ENCODE results near the gene APBA2.

The APBA2 gene

DNA sequence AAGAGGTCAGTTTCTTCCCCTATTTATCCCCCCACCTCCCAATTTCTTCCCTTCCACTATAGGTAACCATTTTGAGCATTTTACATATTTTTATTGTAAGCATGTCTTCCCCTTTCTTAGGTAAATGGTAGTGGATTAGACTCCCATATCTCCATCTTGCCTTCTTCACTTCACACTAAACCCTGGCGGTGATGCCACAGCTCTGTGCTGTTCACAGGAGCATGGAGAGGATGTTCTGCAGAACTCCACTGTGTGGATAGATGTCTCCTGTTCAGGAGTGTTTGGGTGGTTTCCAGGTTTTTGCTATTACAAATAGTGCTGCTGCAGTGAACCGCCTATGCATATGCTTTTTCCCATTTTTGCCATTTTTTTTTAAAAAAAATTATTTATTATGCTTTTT is 201.1 kb downstream of the APBA2 start:
- no peak for DNase-seq (ENCODE audit: low read depth)

DNA sequence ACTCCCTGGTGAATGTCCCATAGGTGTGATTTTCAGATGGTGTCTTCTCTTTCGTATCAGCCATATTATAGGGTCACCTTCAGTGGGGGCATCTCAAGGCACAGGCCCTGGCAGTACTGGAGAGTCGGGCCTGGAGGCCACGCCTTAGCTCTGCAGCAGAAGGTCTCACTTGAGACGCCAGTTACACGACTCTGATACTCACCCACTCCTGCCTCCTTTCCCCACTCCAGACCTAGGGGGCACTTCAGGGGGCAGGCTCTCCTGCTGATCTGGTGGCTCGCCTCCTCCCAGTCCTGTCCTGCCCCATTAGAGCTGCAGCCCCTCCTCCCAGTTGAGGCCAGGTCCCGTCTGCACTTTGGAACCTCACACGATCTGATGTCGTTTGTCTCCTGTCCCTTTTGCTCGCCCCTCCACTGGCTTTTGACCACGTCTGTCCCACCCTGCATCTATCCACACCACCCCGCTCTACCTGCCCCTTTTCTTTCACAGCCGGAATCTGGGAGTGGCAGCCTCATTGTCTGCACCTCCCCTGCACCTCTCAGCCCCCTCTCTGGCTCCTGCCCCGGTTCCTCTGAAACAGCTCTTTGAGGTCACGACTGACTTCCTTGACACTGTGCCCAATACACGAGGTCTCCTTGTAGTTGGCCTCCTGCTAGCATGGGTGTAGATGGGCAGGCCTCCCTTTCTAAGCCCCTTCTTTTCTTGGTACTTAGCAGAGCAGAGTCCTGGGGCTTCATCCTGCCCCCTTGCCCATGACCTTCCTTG is 201.9 kb downstream of the APBA2 start:
- DNase-seq (ENCODE audit: low read depth): no peak

DNA sequence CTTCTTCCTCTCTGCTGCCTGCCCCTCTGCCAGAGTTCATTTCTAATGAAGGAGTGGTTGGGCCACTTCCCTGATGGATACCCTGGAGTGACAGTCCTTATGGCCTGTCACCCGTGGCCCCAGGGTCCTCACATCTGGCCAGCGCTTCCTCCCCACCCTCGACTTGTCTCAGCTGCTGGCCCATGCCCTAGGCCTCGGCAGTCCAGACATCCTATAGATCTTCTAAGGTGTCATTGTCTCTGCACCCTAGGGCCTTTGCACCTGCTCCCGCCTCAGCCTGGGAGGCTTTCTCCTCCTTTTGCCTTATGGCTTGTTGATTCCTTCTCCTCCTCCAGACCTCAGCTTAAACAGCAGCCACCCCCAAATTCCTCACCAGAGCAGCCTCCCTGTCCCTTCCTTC is 202.9 kb downstream of the APBA2 start:
- DNase-seq (ENCODE audit: low read depth): no peak

DNA sequence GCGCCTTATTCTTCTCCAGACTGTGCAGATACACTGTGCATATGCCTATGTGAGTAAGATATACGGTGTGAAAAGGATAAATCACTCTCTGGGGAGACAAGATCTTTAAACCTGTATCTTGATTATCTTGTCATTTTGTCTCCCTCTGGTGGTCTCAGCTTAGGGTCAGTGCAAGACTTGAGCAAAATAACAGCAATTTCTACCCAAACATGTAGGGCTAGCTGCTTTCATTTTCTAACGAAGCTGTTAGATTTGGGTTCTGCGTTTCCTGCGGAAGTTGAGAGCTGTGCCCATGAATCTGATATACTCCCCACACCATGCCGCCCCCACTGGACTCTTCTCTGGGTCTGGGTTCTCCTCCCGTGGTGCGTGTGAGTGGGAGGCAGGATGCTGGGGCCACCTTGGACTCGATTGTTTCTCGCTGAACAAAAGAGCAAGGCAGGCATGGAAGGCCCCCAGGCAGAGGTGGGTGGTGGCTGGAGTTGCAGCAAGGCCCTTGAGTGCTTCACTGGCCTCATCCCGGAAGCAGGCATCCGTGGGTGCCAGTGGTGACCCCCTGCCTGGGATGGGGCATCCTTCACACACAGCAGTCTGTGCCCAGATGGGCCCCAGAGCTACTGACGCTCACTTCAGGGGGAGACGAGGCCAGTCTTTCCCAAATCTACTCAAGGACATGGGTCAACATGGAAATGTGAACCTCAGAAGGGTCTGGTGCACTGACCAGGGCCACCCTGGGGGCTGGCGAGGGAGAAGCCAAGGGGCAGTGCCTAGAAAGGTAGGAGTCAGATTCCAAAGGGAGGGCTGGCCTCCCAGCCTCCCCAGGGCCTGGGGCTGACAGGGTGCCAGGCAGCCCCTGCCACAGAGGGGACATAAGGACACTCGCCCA is 204.2 kb downstream of the APBA2 start:
- no peak for DNase-seq (ENCODE audit: low read depth)

DNA sequence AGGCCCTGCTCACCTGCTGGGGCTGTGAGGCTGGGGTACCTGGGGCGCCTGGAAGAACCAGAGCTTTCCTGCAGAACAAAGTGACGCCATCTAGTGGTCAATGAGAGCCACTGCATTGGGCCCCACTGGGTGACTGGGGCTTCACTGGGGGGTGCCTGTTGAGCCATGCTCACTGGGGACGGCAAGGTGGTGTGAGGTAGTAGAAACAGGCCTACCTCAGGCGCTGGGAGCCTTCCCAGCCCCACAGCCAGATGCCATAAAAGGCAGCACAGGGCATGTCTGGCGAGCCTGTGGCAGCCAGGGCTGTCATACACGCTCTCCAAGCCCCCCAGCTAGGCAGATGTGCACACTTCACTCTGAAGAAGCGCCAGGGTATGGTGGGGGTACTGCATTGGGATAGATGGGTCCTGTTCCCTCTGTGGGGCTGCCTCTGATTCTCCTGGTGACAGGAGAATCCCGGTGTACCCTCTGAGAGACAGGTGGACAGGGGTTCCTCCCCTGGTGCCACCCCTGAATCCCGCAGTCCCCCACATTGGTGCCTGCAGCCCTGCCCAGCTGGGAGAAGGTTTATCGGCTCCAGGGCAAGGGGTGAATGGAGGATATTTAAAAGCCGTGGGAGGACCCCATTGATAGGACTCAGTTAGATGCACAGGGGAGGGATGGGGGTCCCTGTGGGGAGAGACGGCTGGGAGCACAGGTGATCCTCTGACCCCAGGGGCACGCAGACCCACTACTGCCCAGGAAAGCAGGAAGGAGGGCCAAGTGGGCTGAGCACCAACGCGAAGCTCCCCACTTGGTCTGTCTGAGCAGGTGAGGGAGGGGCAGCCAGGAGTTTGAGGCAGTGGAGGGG is 205.1 kb downstream of the APBA2 start:
- DNase-seq (ENCODE audit: low read depth): peak; percentile 24

DNA sequence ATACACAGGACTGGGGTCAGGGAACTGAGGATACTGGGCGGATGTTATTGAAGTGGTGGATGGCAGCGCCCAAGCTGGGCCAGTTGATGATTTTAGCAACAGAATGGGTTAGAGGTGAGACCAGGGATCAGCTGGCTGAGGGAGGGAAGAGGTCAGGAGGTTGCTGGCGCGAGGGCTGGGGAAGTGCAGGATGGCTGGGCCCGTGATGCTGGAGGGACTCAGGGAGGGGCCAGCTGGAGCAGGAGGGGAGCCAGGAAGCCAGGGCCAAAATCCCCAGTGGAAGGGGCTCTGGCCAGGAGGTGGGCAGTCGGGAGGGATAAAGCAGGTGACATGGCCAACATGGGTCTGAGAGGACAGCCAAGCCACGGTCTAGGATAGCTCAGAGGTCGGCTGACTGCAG is 205.9 kb downstream of the APBA2 start:
- no peak for DNase-seq (ENCODE audit: low read depth)

DNA sequence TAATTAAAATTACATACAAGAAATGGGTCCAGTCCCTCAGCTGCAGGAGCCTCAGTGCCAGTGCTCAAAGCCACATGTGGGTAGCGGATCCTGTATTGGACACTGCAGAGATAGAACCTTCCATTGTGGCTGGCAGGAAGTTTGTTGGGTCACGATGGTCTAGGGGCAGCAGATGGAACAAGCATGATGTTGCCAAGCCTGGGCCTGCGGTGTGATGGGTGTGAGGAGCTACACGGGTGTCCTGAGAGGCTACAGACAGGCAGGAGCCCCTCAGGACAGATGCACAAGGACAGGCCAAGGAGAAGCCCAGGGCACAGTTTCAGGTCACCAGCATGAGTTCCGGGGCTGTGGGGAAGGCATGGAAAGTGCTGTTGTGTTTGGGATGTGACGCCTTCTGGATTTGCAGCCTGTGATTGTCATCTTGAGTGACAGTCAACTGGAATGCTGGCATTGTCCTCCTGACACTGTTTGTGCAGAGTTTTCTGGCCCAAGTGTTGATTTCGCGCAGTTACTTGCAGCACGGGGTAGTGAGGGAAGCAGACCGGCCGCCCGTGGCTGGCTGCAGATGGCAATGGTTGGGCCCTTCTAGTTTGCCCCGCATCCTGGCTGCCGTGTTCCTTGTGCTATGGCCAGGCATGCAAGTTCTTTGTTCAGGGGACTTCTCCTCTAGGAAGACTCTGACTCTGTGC is 206.7 kb downstream of the APBA2 start:
- no peak for DNase-seq (ENCODE audit: low read depth)

DNA sequence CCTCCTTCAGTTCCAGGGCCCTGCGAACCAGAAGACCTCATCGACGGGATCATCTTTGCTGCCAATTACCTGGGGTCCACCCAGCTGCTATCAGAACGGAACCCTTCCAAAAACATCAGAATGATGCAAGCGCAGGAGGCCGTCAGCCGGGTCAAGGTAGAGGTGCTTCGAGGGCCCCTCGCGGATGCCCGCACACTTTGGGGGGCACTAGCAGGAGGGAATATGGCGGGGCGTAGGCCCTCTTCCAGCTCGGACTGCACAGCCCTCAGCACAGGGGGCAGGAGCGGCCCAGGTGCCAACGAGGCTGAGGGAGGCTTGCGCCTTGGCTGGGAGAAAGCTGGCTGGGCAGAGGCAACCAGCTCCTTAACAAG is 207.3 kb downstream of the APBA2 start:
- DNase-seq (ENCODE audit: low read depth): no peak

DNA sequence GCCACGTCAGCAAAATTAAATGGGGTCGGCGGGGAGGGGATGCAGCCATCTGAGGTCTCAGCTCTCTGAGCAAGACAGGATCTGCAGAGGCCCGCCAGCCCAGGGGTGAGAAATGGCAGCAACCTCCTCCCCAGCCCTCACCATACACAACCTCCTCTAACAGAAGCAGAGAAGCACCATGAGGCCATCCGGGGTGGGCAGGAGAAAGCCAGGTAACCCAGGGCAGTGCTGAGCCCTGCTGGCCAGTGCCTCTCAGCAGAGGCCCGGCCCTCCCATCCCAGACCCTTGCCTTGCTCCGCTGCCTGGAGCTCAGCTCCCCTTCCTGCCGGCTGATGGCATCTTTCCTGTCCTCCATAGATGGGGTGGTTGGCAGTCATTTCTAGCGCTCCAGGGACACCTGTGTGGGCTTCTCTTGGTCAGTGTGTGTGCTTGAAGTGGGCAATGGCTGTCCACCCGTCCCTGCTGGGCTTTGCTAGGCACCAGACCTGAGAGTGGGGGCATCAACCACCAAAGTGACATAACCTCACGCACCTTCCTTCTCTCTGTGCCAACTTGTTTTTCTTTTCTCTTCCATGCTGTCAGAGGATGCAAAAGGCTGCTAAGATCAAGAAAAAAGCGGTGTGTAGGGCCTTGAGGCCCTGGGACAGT is 208.0 kb downstream of the APBA2 start:
- no peak for DNase-seq (ENCODE audit: low read depth)

DNA sequence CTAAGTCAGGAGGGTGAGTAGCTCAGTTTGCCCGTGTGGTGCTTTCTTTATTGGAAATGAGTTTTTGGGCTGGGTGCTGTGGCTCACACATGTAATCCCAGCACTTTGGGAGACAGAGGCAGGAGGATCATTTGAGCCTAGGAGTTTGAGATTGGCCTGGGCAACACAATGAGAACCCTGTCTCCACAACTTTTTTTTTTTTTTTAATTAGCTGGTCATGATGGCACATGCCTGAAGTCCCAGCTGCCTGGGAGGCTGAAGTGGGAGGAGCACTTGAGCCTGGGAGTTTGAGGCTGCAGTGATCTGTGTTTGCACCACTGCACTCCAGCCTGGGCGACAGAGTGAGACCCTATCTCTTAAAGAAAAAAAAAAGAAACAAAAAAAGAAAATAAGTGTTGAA is 208.9 kb downstream of the APBA2 start:
- DNase-seq (ENCODE audit: low read depth): no peak

DNA sequence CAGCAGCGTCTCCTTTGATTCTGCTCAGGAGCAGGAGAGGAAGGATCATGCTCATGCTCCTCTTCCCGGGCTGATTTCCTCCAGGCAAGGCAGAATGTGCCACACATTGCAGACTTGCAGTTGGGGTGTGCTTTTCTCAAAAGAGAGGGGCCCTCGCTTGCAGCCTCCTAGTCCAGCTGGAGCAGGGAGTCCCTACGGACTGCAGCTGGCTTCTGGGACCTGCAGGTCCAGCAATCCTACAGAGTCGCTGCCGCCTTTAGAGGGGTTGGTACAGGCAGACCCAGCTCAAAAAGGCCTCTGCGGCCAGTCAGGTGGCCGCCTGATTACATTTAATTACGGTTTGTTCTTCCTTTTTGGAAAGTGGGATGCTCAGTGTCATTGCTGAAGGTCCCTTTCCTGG is 210.0 kb downstream of the APBA2 start:
- no peak for DNase-seq (ENCODE audit: low read depth)

DNA sequence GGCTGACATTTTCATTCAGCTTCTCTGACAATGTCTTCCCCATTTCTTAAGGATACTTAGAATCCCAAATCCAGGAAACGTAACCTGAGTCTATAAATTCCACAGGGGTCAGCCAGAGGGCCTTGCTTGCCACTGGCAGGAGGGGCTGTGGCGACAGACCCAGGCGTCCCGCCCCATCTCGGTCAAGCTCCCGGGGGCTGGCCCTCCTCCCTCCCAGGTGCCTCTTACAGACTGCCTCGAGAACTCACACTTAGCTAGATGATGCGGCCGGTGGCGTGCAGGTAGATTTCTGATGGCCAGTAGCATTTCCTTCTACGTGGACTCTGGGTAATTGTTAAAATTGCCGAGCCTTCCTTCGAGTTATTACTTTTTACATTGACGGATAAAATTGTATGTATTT is 211.4 kb downstream of the APBA2 start:
- no peak for DNase-seq (ENCODE audit: low read depth)

DNA sequence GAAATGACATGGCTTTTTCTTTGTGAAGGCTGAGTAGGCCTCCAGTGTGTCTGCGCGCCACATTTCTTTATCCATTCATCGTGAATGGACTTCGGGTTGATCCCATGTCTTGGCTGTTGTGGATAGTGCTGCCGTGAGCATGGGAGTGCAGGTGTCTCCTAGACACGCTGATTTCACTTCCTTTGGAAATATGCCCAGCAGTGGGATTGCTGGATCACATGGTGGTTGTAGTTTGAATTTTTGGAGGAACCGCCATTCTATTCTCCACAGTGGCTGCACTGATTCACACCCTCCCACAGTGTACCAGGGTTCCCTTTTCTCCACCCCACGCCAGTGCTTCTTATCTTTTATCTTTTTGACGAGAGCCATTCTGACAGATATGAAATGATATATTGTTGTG is 212.2 kb downstream of the APBA2 start:
- DNase-seq (ENCODE audit: low read depth): no peak

DNA sequence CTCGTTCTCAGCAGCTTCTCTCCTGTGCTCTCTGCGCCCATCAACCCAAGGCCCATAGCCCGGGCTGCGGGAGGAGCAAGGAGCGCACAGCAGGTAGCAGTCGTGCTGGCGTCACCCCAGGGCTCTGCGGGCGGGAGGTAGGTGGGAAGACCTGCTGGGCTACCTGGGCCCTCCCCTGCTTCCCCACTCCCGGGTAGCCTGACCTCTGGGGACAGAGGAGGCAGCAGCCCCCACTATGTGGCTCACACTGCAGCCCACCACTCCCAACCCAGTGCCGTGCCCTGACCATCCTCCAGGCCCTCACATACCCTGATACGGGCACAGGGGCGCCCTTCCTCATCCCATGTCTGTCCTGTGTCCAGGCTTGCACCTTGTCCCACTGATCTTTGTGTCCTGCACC is 212.9 kb downstream of the APBA2 start:
- DNase-seq (ENCODE audit: low read depth): no peak

DNA sequence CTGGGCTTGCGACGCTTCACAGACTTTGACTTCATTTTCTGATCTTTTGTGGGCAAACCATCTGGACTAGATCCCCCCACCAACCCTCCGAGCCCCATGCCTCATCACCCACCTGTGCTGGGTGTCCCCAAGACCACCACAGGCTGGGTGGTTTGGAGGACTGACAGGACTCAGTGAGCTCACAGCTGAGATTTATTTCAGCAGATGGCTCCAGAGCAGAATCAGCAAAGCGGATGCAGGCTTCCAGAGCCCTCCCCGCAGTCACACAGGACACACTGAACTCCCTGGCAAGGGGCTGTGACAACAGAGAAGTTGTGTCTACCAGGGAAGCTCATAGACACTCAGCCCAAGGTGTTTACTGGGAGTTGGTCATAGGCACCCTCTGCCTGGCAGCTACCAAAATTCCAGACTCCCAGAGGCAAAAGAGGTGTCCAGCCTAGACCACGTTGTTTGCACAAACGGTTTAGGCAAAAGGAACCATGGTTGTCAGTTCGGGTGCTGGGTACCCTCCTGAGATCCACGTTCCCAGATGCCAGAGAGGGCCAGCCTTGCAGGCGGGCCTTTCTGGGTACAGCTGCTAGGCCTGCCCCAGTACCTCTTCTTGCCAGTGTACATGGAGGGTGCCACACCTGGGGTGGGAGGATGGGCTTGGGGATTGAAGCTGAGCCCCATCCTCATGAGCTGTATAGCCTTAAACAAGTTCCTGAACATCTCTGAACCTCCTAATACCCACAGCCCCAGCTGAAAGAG is 213.5 kb downstream of the APBA2 start:
- no peak for DNase-seq (ENCODE audit: low read depth)

DNA sequence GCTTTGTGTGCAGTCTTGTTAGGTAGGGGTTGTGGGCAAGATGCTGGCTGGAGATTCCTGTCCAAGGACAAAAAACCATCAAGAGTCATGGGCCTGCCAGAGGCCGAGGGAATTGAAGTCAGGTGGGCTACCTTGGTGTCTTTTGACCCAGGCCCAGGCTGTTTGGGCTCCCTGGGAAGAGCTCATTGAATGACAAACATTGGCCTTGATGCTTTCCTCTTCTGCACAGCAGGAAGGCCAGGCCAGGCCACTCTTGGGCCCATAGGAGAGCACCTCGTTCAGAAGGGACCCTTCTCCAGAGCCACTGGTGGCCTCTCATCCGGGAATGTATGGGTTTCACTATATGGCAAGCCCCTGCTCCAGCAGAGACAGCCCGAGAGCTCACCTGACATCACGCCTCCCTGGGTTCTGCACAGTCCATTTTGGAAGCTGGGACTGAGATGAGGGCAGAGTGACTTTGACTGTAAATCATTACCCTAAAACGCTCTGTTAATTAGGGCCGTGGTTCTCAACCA is 214.8 kb downstream of the APBA2 start:
- no peak for DNase-seq (ENCODE audit: low read depth)

DNA sequence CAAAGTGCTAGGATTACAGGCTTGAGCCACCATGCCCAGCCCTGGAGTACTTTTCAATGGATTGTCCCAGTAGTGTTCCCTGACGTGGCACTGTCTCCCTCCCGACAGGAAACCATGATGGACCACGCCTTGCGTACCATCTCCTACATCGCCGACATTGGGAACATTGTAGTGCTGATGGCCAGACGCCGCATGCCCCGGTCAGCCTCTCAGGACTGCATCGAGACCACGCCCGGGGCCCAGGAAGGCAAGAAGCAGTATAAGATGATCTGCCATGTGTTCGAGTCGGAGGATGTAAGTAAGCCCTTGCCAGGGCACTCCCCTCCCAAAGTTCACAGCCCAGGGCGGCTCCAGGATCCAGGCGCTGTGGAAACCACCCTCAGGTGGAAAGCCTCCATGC is 215.7 kb downstream of the APBA2 start:
- no peak for DNase-seq (ENCODE audit: low read depth)

DNA sequence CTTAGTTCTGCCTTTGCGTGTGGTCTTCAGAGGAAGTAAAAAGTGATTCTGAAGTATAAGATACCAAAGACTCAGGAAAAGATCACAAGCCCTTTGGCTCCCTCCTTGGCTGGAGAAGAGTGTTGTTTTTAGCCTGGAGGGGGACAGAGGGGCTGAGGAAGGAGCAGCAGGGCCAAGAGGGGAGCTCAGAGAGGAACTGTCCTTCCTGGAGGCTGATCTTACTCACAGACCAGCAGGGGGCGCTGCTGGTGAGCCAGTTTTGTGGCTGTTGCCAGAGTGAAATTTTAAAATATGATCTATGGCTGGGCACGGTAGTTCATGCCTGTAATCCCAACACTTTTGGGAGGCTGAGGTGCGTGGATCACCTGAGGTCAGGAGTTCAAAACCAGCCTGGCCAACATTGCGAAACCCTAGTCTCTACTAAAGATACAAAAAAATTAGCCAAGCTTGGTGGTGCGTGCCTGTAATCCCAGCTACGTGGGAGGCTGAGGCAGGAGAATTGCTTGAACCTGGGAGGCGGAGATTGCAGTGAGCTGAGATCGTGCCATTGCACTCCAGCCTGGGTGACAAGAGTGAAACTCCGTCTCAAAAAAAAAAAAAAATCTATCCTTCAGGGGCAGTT is 216.5 kb downstream of the APBA2 start:
- DNase-seq (ENCODE audit: low read depth): peak; percentile 23

DNA sequence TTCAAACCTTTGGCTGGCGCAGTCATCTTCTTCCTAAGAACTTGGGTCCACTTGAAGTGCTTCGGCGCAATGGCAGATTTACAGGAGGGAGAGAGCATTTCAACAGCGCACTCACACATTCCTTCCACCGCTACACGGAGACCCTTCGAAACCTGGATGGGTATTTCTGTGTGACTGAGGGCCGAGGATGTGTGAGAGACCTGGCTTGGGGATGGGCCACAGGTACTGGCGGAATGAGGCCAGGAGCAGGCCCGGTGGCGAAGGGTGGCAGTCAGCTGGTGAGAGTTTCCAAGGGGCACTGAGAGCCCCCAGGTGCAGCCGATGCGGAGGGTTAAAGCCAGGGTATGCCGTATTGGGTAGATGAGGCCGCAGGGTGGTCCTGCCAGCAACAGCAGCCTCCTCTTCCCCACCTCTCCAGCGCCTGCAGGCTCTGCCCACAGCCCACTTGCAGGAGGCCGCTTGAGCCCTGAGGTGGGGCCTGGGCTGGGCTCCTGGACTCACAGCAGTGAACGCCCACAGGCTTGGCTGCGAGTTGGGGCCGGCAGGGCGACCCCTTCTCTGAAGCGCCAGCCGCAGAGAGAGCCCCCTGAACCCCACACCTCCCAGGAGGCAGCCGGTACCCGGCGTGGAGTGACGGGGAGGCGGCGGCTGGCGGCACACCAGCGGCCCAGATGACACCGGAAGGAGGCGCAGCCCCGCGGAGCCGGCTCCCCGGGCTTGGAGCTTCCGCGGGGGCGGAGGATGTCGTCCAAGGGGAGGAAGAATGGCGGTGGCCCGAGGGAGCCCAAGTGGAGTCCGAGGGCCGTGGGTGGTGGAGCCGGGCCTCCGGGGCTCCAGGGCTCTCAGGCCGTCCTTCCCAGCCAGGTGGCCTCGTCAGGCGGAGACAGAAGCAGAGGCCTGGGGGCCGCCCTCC is 217.4 kb downstream of the APBA2 start:
- no peak for DNase-seq (ENCODE audit: low read depth)

All from stimulated activated CD8-positive, alpha-beta memory T cell treated with anti-CD3 and anti-CD28 coated beads, Interleukin-15, amount 100 ng/mL, for 1 hour (primary cell).